BJ (cell line): Measurements from ENCODE around the gene ZNF30. TPM values are rescaled to one million over a fixed set of nuclear protein-coding genes. Genes with fewer than 3 reads are reported as not detected.

Experiments
- CTCF ChIA-PET: fragments of 350-600 bp; formaldehyde crosslinking; extraction: SDS; loops from one replicate; lab custom pipeline; 2021; ENCODE audit warnings: antibody characterized with exemption, inconsistent platforms; lab: Yijun Ruan, JAX
- POLR2A ChIA-PET: fragments of 300-600 bp; sonication (Branson Sonifier 250); formaldehyde crosslinking; extraction: SDS; loops from one replicate; lab custom pipeline; 2021; ENCODE audit warnings: antibody characterized with exemption; lab: Charles Lee
- DNase-seq: peaks from one replicate; pipeline ENCODE4 v3.0.0-alpha.2; 2011; ENCODE audit warnings: low read depth
- H3K27me3 ChIP-seq: 2 replicates; pipeline ENCODE4 v1.6.0; 2011; ENCODE audit warnings: low read length; ENCODE audit not compliant: control insufficient read depth, insufficient read depth
- H3K36me3 ChIP-seq: 2 replicates; pipeline ENCODE4 v1.5.1; 2011; ENCODE audit warnings: low read length; ENCODE audit not compliant: control insufficient read depth, insufficient read depth
- H3K4me3 ChIP-seq: 2 replicates; pipeline ENCODE4 v1.5.1; 2011; ENCODE audit warnings: low read depth, mild to moderate bottlenecking, control low read depth, low read length
- CTCF ChIP-seq: IDR thresholded peaks from 2 replicates; pipeline ENCODE4 v1.5.1; 2011; ENCODE audit warnings: low read depth, mild to moderate bottlenecking, control low read depth, inconsistent platforms, low read length, moderate library complexity; ENCODE audit not compliant: insufficient read depth
- polyA plus RNA-seq: library from polyadenylated mRNA; depleted of rRNA; stranded (reverse); fragments of >200 nt; gene quantifications from 2 replicates; pipeline ENCODE4 v1.2.3, GENCODE V29; 2011

The ZNF30 gene
- polyA plus RNA-seq, 1 experiment: 1.1 TPM

- Histone ChIP-seq H3K4me3 (no peak overlapping the region), H3K27me3 (no peaks in the 10 kb centered on the region), H3K36me3 (peaks cover 20% of the 10 kb centered on the region)
- ChIA-PET CTCF (interaction anchor here (0.7 to 5.8 kb wide), 3 partner anchors 12 to 103 kb away, joined by 3 to 31 read pairs (median 5); no protein-coding TSS in a partner anchor), POLR2A (no interaction called here)
- no peak for TF ChIP-seq CTCF
- DNase-seq: no peak
Observed at GRCh38 chr19:34960940-34961679, 34.4 kb downstream of the ZNF30 start.

GRCh38 chr19:34961775-34962686 is 35.3 kb downstream of the ZNF30 start:
- no peaks in the 10 kb centered on the region for H3K27me3 ChIP-seq
- POLR2A ChIA-PET: no interaction called here
- TF ChIP-seq CTCF: no peak
- peaks cover 20% of the 10 kb centered on the region for H3K36me3 ChIP-seq
- CTCF ChIA-PET: interaction anchor here (0.7 to 5.8 kb wide), 6 partner anchors 11 to 82 kb away, joined by 3 to 31 read pairs (median 4); no protein-coding TSS in a partner anchor
- DNase-seq: no peak
- H3K4me3 ChIP-seq: no peak overlapping the region

GRCh38 chr19:34962687-34963572 is 36.2 kb downstream of the ZNF30 start:
- Histone ChIP-seq H3K36me3 (peaks cover 14% of the 10 kb centered on the region), H3K27me3 (no peaks in the 10 kb centered on the region), H3K4me3 (peak overlapping the region; percentile 94)
- CTCF ChIA-PET: interaction anchor here (0.8 to 5.8 kb wide), 5 partner anchors 10 to 81 kb away, joined by 3 to 31 read pairs (median 4); no protein-coding TSS in a partner anchor
- no peak for TF ChIP-seq CTCF
- DNase-seq: no peak
- POLR2A ChIA-PET: no interaction called here

GRCh38 chr19:34963573-34964406 is 37.1 kb downstream of the ZNF30 start, which contains the start of gene ZNF792:
TSS of gene ZNF792 (minus strand) at chr19:34964229. CDS start at chr19:34963662, 567 bp downstream.
- TF ChIP-seq CTCF: no peak
- POLR2A ChIA-PET: no interaction called here
- CTCF ChIA-PET: interaction anchor here (1.5 to 5.8 kb wide), 2 partner anchors 9 to 13 kb away, joined by 4 to 31 read pairs; no protein-coding TSS in a partner anchor

More at GRCh38 chr19:34963573-34964406, 37.1 kb downstream of the ZNF30 start, which contains the start of gene ZNF792:
- Histone ChIP-seq H3K27me3 (no peaks in the 10 kb centered on the region), H3K36me3 (peaks cover 8% of the 10 kb centered on the region), H3K4me3 (peak within 1 kb of the TSS; percentile 94)
- no peak for DNase-seq
